Esophagus (tissue), 2 donors: ENCODE results near the gene RYR2. TPM values are rescaled to one million over a fixed set of nuclear protein-coding genes. Genes with fewer than 3 reads are reported as not detected.

Experiments used
- H3K27ac ChIP-seq, 2 donors: one replicate each; pipeline ENCODE4 v1.5.1; 2013; ENCODE audit warnings: low read depth in 2 of 2, mild to moderate bottlenecking in 2 of 2, inconsistent platforms in 1 of 2, low read length in 1 of 2, moderate library complexity in 1 of 2
- H3K27me3 ChIP-seq, 2 donors: one replicate each; pipeline ENCODE4 v1.6.1; 2013; ENCODE audit warnings: low read length in 2 of 2, control low read depth in 1 of 2, mild to moderate bottlenecking in 1 of 2; ENCODE audit not compliant: insufficient read depth in 2 of 2, control insufficient read depth in 1 of 2
- H3K36me3 ChIP-seq, 2 donors: one replicate each; pipeline ENCODE4 v1.6.1; 2013; ENCODE audit warnings: low read length in 1 of 2; ENCODE audit not compliant: control insufficient read depth in 2 of 2, insufficient read depth in 2 of 2
- H3K4me1 ChIP-seq, 2 donors: one replicate each; pipeline ENCODE4 v1.6.1; 2013; ENCODE audit warnings: low read length in 1 of 2; ENCODE audit not compliant: control insufficient read depth in 2 of 2, insufficient read depth in 2 of 2
- H3K4me3 ChIP-seq, 2 donors: one replicate each; pipeline ENCODE4 v1.5.1; 2013; ENCODE audit warnings: low read length in 2 of 2, mild to moderate bottlenecking in 2 of 2, low read depth in 1 of 2, moderate library complexity in 1 of 2
- H3K9me3 ChIP-seq, 2 donors: one replicate each; pipeline ENCODE4 v1.6.1; 2013; ENCODE audit warnings: mild to moderate bottlenecking in 2 of 2, low read depth in 1 of 2, low read length in 1 of 2, moderate library complexity in 1 of 2; ENCODE audit not compliant: control insufficient read depth in 2 of 2, insufficient read depth in 1 of 2
- WGBS, 2 donors: extraction: QIAGEN DNeasy Blood & Tissue Kit; methylation state at CpG; one replicate each; pipeline ENCODE4 v1.1.7; 2013; 5-methylcytosine and 5-hydroxymethylcytosine counted together
- polyA plus RNA-seq, 2 donors: library from polyadenylated mRNA; stranded (reverse); fragments of 200-250 nt; gene quantifications; one replicate each; pipeline ENCODE4 v1.2.3, GENCODE V29; 2013
- donor health status: healthy with polysubstance abuse.
- donor health status: Bipolar disorder and iron deficiency.

RYR2 gene
- polyA plus RNA-seq, 2 donors = 0.35 to 1.2 TPM

- Histone ChIP-seq H3K27ac (no peak overlapping the region), H3K27me3 (no peaks in the 10 kb centered on the region), H3K4me3 (no peak overlapping the region), H3K9me3 (peaks cover 0 to 5% of the 10 kb centered on the region in 2 donors), H3K4me1 (no peaks in the 10 kb centered on the region), H3K36me3 (no peaks in the 10 kb centered on the region)
- WGBS, 2 donors = 54 to 55% methylated on average over 3 of the region's 3 CpGs
Observed at GRCh38 chr1:237059244-237059643, 17.3 kb downstream of the RYR2 start.

GRCh38 chr1:237062976-237063375, 21.0 kb downstream of the RYR2 start:
- Histone ChIP-seq H3K36me3 (no peaks in the 10 kb centered on the region), H3K4me1 (no peaks in the 10 kb centered on the region), H3K9me3 (no peaks in the 10 kb centered on the region), H3K27ac (no peak overlapping the region), H3K4me3 (no peak overlapping the region), H3K27me3 (no peaks in the 10 kb centered on the region)

- Histone ChIP-seq H3K27ac (no peak overlapping the region), H3K9me3 (peaks cover 0 to 3% of the 10 kb centered on the region in 2 donors), H3K27me3 (no peaks in the 10 kb centered on the region), H3K4me1 (no peaks in the 10 kb centered on the region), H3K36me3 (no peaks in the 10 kb centered on the region), H3K4me3 (no peak overlapping the region)
- 66 to 70% methylated on average over 3 of the region's 3 CpGs for WGBS, 2 donors
Observed at GRCh38 chr1:237065903-237066302, 23.9 kb downstream of the RYR2 start.

GRCh38 chr1:237070519-237070918, 28.5 kb downstream of the RYR2 start:
- Histone ChIP-seq H3K9me3 (peaks cover 0 to 3% of the 10 kb centered on the region in 2 donors), H3K27me3 (no peaks in the 10 kb centered on the region), H3K36me3 (no peaks in the 10 kb centered on the region), H3K4me3 (no peak overlapping the region), H3K27ac (no peak overlapping the region), H3K4me1 (no peaks in the 10 kb centered on the region)
- WGBS, 2 donors = 83 to 91% methylated on average over 2 of the region's 2 CpGs

- H3K27ac ChIP-seq = no peak overlapping the region
Observed at GRCh38 chr1:237071641-237072420, 29.8 kb downstream of the RYR2 start.

GRCh38 chr1:237074371-237075117, 32.6 kb downstream of the RYR2 start:
- H3K27me3 ChIP-seq = no peaks in the 10 kb centered on the region
- H3K36me3 ChIP-seq = no peaks in the 10 kb centered on the region
- WGBS, 2 donors = 86 to 91% methylated on average over 11 of the region's 11 CpGs
- H3K27ac ChIP-seq = no peak overlapping the region
- no peaks in the 10 kb centered on the region for H3K4me1 ChIP-seq
- peaks cover 0 to 3% of the 10 kb centered on the region in 2 donors for H3K9me3 ChIP-seq
- no peak overlapping the region for H3K4me3 ChIP-seq

More at GRCh38 chr1:237071641-237072420, 29.8 kb downstream of the RYR2 start:
- Histone ChIP-seq H3K4me3 (no peak overlapping the region), H3K36me3 (no peaks in the 10 kb centered on the region), H3K4me1 (no peaks in the 10 kb centered on the region), H3K27me3 (no peaks in the 10 kb centered on the region), H3K9me3 (peaks cover 0 to 3% of the 10 kb centered on the region in 2 donors)
- WGBS, 2 donors = 85 to 87% methylated on average over 25 of the region's 25 CpGs

- Histone ChIP-seq H3K27me3 (peaks cover 0 to 3% of the 10 kb centered on the region in 2 donors), H3K9me3 (no peaks in the 10 kb centered on the region), H3K4me1 (no peaks in the 10 kb centered on the region), H3K36me3 (no peaks in the 10 kb centered on the region), H3K27ac (no peak overlapping the region), H3K4me3 (no peak overlapping the region)
- WGBS, 2 donors = 75 to 80% methylated on average over 11 of the region's 11 CpGs
Observed at GRCh38 chr1:237084341-237085077, 42.5 kb downstream of the RYR2 start.

GRCh38 chr1:237091691-237092090, 49.7 kb downstream of the RYR2 start:
- Histone ChIP-seq H3K36me3 (no peaks in the 10 kb centered on the region), H3K4me3 (no peak overlapping the region), H3K4me1 (peaks cover 0 to 2% of the 10 kb centered on the region in 2 donors), H3K27ac (no peak overlapping the region), H3K27me3 (no peaks in the 10 kb centered on the region), H3K9me3 (no peaks in the 10 kb centered on the region)
- WGBS, 2 donors = 87 to 91% methylated on average over 3 of the region's 3 CpGs

- H3K9me3 ChIP-seq = no peaks in the 10 kb centered on the region
- no peak overlapping the region for H3K27ac ChIP-seq
- 77 to 82% methylated on average over 12 of the region's 12 CpGs for WGBS, 2 donors
- no peaks in the 10 kb centered on the region for H3K36me3 ChIP-seq
- peaks cover 0 to 2% of the 10 kb centered on the region in 2 donors for H3K4me1 ChIP-seq
- no peak overlapping the region for H3K4me3 ChIP-seq
- no peaks in the 10 kb centered on the region for H3K27me3 ChIP-seq
Observed at GRCh38 chr1:237093691-237094090, 51.7 kb downstream of the RYR2 start.
